ENCODE results near the gene RASSF7. TPM values are rescaled to one million over a fixed set of nuclear protein-coding genes. Genes with fewer than 3 reads are reported as not detected.
A peak's percentile ranks its signal among the peaks of the same experiment; 100 is the strongest.

RASSF7 gene
- total RNA-seq, 6 experiments from 2014 or later, result 10.1 to 18.8 (median 12.7) TPM

GRCh38 chr11:610146-610801 is 49.5 kb downstream of the RASSF7 start:
- peaks cover 15% of the 10 kb centered on the region; the same call in 1 of the 2 replicates for H3K36me3 Mint-ChIP-seq (ENCODE audit: low read depth)
- no peak overlapping the region for H3K4me3 Mint-ChIP-seq
- no peak for TF ChIP-seq CTCF (IDR thresholded peaks at IDR 0.05)
- H3K27ac Mint-ChIP-seq, result no peak overlapping the region
- no peak for DNase-seq
- no peaks in the 10 kb centered on the region for H3K9me3 Mint-ChIP-seq
- H3K4me1 Mint-ChIP-seq (ENCODE audit: low read depth), result no peaks in the 10 kb centered on the region
- H3K27me3 Mint-ChIP-seq (ENCODE audit: insufficient read depth), result no peaks in the 10 kb centered on the region; the same call in none of the 2 replicates

GRCh38 chr11:611001-611996 is 50.5 kb downstream of the RASSF7 start:
- Mint-ChIP-seq H3K4me1 (ENCODE audit: low read depth) (no peaks in the 10 kb centered on the region), H3K36me3 (ENCODE audit: low read depth) (peaks cover 15% of the 10 kb centered on the region; the same call in 1 of the 2 replicates), H3K9me3 (no peaks in the 10 kb centered on the region), H3K4me3 (no peak overlapping the region), H3K27me3 (ENCODE audit: insufficient read depth) (peaks cover 4% of the 10 kb centered on the region), H3K27ac (peak overlapping the region; percentile 33; the same call in 1 of the 2 replicates)
- no peak for DNase-seq
- TF ChIP-seq CTCF (IDR thresholded peaks at IDR 0.05), result no peak

GRCh38 chr11:612201-612960 is 51.6 kb downstream of the RASSF7 start:
- TF ChIP-seq CTCF (IDR thresholded peaks at IDR 0.05), result peak; percentile 56
- H3K36me3 Mint-ChIP-seq (ENCODE audit: low read depth), result peaks cover 10% of the 10 kb centered on the region; the same call in 1 of the 2 replicates
- DNase-seq, result no peak
- no peak overlapping the region for H3K4me3 Mint-ChIP-seq
- no peaks in the 10 kb centered on the region for H3K9me3 Mint-ChIP-seq
- H3K27ac Mint-ChIP-seq, result peak overlapping the region; percentile 24; the same call in 1 of the 2 replicates
- H3K4me1 Mint-ChIP-seq (ENCODE audit: low read depth), result no peaks in the 10 kb centered on the region
- H3K27me3 Mint-ChIP-seq (ENCODE audit: insufficient read depth), result peaks cover 6% of the 10 kb centered on the region

GRCh38 chr11:612961-613300 is 52.2 kb downstream of the RASSF7 start:
- no peak overlapping the region for H3K27ac Mint-ChIP-seq
- no peak for TF ChIP-seq CTCF (IDR thresholded peaks at IDR 0.05)
- DNase-seq, result no peak
- no peak overlapping the region for H3K4me3 Mint-ChIP-seq
- H3K4me1 Mint-ChIP-seq (ENCODE audit: low read depth), result no peaks in the 10 kb centered on the region
- H3K36me3 Mint-ChIP-seq (ENCODE audit: low read depth), result peaks cover 10% of the 10 kb centered on the region; the same call in 1 of the 2 replicates
- H3K9me3 Mint-ChIP-seq, result no peaks in the 10 kb centered on the region
- H3K27me3 Mint-ChIP-seq (ENCODE audit: insufficient read depth), result peaks cover 6% of the 10 kb centered on the region

- DNase-seq, result no peak
- Mint-ChIP-seq H3K27me3 (ENCODE audit: insufficient read depth) (peaks cover 6% of the 10 kb centered on the region), H3K4me3 (no peak overlapping the region), H3K27ac (no peak overlapping the region), H3K4me1 (ENCODE audit: low read depth) (no peaks in the 10 kb centered on the region), H3K36me3 (ENCODE audit: low read depth) (peaks cover 10% of the 10 kb centered on the region; the same call in 1 of the 2 replicates), H3K9me3 (no peaks in the 10 kb centered on the region)
- no peak for TF ChIP-seq CTCF (IDR thresholded peaks at IDR 0.05)
These were observed 52.7 kb downstream of the RASSF7 start for GRCh38 chr11:613369-613968.

All from HFFc6 (cell line).